ENCODE results near the gene SRSF1. TPM values are rescaled to one million over a fixed set of nuclear protein-coding genes. Genes with fewer than 3 reads are reported as not detected.

SRSF1 gene
- total and polyA plus RNA-seq, 7 experiments from 2014 or later: 48.7 to 362 (median 122) TPM

DNA sequence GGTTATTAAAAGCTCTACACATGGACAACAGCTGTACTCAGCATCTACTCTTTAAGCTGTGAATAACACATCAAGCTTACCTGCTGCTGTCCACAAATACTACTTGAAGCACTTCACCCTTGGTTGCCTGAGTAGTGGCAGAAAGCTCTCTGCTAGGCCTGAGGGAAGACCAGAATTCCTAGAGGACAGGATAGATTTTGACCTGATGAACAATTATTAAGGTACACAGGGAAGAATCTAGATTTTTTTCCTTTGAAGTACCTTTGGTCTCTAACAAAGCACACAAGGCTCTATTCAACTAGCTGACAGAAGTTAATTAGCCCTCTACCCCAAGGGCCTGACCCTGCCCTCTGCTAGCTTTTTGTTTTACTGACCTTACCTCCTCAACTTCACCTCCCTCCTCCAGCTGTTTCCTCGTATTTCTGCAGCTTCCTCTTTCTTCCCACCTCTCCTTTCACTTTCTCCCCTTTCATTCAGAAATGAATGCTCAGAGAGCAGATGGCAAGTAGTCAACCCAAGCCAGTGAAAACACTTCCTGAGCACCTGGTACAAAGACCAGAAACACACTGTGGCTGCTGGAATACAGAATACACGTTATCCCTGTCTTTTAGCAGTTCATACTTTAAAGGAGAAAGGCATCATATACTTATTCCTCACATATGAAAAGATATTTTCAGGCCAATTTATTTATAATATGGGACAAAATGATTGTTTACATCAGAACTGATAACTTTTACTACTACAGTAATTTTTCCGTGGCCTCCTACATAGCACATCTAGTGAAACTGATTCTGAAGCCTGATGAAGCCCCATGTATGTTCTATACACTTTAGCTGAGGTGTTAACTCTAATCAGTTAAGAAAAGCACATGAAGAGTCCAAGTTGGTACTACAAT is 13.3 kb downstream of the SRSF1 start:
- ChIA-PET POLR2A (interaction anchor here (0.7 to 11.2 kb wide), 8 partner anchors 9 to 142 kb away, joined by 3 to 113 read pairs (median 4); partner anchors contain the start of gene SRSF1), CTCF (interaction anchor here (0.5 to 2.1 kb wide), 2 partner anchors 8 to 129 kb away, joined by 5 to 6 read pairs; no protein-coding TSS in a partner anchor)
- H3K36me3 ChIP-seq (ENCODE audit: control insufficient read depth in 2 of 3, insufficient read depth in 3 of 3, low read length in 3 of 3): no peaks in the 10 kb centered on the region
- Mint-ChIP-seq H3K27ac (peak overlapping the region; percentile 22 to 90 (median 76)), H3K4me1 (peaks cover 18 to 64% (median 57%) of the 10 kb centered on the region in 7 donors), H3K36me3 (peaks cover 0 to 5% (median 0%) of the 10 kb centered on the region in 5 donors), H3K27me3 (no peaks in the 10 kb centered on the region), H3K9me3 (peaks cover 0 to 4% (median 0%) of the 10 kb centered on the region in 11 donors), H3K4me3 (peak overlapping the region in 4 of 10 donors; percentile 24 to 45 (median 38))
- ATAC-seq: no peak
- H3K27me3 ChIP-seq (ENCODE audit: control insufficient read depth in 2 of 2, insufficient read depth in 2 of 2, low read length in 2 of 2): no peaks in the 10 kb centered on the region
- no peak for DNase-seq
- peaks cover 4 to 24% of the 10 kb centered on the region in 2 donors for H3K4me1 ChIP-seq (ENCODE audit: control insufficient read depth in 2 of 2, insufficient read depth in 2 of 2, low read length in 2 of 2)
- peak overlapping the region; percentile 34 for H3K27ac ChIP-seq (ENCODE audit: low read depth, low read length)
- no peak overlapping the region for H3K4me3 ChIP-seq (ENCODE audit: low read length)
- H3K9me3 ChIP-seq (ENCODE audit: control insufficient read depth in 2 of 3, low read length in 3 of 3): no peaks in the 10 kb centered on the region
- intact Hi-C loops (cut with micrococcal nuclease): no loop called here

DNA sequence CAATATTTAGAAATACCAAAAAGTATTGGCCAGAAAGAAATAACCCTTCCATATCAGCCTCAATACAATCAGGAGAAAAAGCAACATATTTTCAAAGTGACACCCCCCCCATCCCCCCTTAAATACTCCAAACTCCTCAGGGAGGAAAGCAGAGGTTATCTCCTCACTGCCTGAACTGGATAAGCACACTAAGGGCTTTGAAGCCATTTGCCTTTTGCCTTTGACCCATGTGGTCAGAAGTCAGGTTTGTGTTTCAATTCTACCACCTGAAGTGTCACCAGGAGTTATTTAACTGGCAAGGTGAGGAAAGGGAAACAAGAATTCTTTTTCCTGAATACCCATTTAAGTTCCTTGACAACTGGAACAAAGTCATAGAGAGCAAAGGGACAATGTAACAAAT is 15.5 kb downstream of the SRSF1 start:
- POLR2A ChIA-PET: interaction anchor here (1.1 to 11.2 kb wide), 7 partner anchors 7 to 142 kb away, joined by 3 to 113 read pairs (median 17); partner anchors contain the start of genes DYNLL2, MRPS23 and SRSF1
- H3K27ac Mint-ChIP-seq: peak overlapping the region in 5 of 9 donors; percentile 53 to 90 (median 69)
- CTCF ChIA-PET: interaction anchor here (2.2 to 4.6 kb wide), 2 partner anchors 8 to 134 kb away, joined by 6 to 45 read pairs; no protein-coding TSS in a partner anchor
- no peak overlapping the region for H3K27ac ChIP-seq (ENCODE audit: low read depth, low read length)
- peaks cover 0 to 4% (median 0%) of the 10 kb centered on the region in 11 donors for H3K9me3 Mint-ChIP-seq
- H3K4me3 ChIP-seq (ENCODE audit: low read length): no peak overlapping the region
- H3K36me3 Mint-ChIP-seq: peaks cover 0 to 4% (median 0%) of the 10 kb centered on the region in 5 donors
- peaks cover 10 to 24% of the 10 kb centered on the region in 2 donors for H3K4me1 ChIP-seq (ENCODE audit: control insufficient read depth in 2 of 2, insufficient read depth in 2 of 2, low read length in 2 of 2)
- DNase-seq (no peak), ATAC-seq (no peak)
- no peaks in the 10 kb centered on the region for H3K27me3 ChIP-seq (ENCODE audit: control insufficient read depth in 2 of 2, insufficient read depth in 2 of 2, low read length in 2 of 2)
- peaks cover 0 to 8% (median 0%) of the 10 kb centered on the region in 3 experiments for H3K36me3 ChIP-seq (ENCODE audit: control insufficient read depth in 2 of 3, insufficient read depth in 3 of 3, low read length in 3 of 3)
- no peak overlapping the region for H3K4me3 Mint-ChIP-seq
- H3K4me1 Mint-ChIP-seq: peaks cover 21 to 72% (median 63%) of the 10 kb centered on the region in 7 donors
- no peaks in the 10 kb centered on the region for H3K27me3 Mint-ChIP-seq
- H3K9me3 ChIP-seq (ENCODE audit: control insufficient read depth in 2 of 3, low read length in 3 of 3): no peaks in the 10 kb centered on the region
- intact Hi-C loops (cut with micrococcal nuclease): no loop called here

DNA sequence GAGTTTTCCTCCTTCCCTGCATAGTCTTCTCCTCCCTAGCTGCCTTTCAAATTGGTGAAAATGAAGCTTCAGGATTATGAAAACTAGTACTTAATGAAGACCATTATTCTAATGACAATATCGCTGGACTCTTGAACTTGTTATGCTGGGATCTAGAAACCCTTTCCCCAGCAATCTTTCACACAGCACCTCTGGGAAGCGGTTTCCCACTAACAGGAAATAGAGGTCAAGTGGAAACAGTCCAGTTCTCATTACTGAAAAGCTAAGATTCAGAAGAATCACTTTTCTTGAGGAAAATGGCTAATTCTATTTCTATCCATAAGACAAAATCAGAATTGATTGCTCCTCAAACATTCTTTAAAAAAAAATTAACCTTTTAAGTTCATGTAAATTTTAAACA is 17.0 kb downstream of the SRSF1 start:
- Mint-ChIP-seq H3K4me3 (peak overlapping the region in 9 of 10 donors; percentile 53 to 96 (median 63)), H3K4me1 (peaks cover 29 to 80% (median 71%) of the 10 kb centered on the region in 7 donors), H3K9me3 (peaks cover 0 to 3% (median 0%) of the 10 kb centered on the region in 11 donors), H3K36me3 (peaks cover 0 to 4% (median 0%) of the 10 kb centered on the region in 5 donors), H3K27me3 (no peaks in the 10 kb centered on the region), H3K27ac (peak overlapping the region; percentile 24 to 95 (median 88))
- Histone ChIP-seq H3K4me1 (ENCODE audit: control insufficient read depth in 2 of 2, insufficient read depth in 2 of 2, low read length in 2 of 2) (peaks cover 22 to 32% of the 10 kb centered on the region in 2 donors), H3K4me3 (ENCODE audit: low read length) (no peak overlapping the region), H3K36me3 (ENCODE audit: control insufficient read depth in 2 of 3, insufficient read depth in 3 of 3, low read length in 3 of 3) (peaks cover 0 to 8% (median 0%) of the 10 kb centered on the region in 3 experiments), H3K9me3 (ENCODE audit: control insufficient read depth in 2 of 3, low read length in 3 of 3) (no peaks in the 10 kb centered on the region), H3K27me3 (ENCODE audit: control insufficient read depth in 2 of 2, insufficient read depth in 2 of 2, low read length in 2 of 2) (no peaks in the 10 kb centered on the region), H3K27ac (ENCODE audit: low read depth, low read length) (no peak overlapping the region)
- intact Hi-C loops (cut with micrococcal nuclease): no loop called here
- POLR2A ChIA-PET: interaction anchor here (0.6 to 11.2 kb wide), 9 partner anchors 8 to 140 kb away, joined by 3 to 113 read pairs (median 7); partner anchors contain the start of genes DYNLL2, MRPS23 and SRSF1
- ATAC-seq (no peak), DNase-seq (no peak)
- CTCF ChIA-PET: interaction anchor here (0.9 to 4.6 kb wide), 4 partner anchors 10 to 132 kb away, joined by 3 to 45 read pairs (median 5); no protein-coding TSS in a partner anchor

DNA sequence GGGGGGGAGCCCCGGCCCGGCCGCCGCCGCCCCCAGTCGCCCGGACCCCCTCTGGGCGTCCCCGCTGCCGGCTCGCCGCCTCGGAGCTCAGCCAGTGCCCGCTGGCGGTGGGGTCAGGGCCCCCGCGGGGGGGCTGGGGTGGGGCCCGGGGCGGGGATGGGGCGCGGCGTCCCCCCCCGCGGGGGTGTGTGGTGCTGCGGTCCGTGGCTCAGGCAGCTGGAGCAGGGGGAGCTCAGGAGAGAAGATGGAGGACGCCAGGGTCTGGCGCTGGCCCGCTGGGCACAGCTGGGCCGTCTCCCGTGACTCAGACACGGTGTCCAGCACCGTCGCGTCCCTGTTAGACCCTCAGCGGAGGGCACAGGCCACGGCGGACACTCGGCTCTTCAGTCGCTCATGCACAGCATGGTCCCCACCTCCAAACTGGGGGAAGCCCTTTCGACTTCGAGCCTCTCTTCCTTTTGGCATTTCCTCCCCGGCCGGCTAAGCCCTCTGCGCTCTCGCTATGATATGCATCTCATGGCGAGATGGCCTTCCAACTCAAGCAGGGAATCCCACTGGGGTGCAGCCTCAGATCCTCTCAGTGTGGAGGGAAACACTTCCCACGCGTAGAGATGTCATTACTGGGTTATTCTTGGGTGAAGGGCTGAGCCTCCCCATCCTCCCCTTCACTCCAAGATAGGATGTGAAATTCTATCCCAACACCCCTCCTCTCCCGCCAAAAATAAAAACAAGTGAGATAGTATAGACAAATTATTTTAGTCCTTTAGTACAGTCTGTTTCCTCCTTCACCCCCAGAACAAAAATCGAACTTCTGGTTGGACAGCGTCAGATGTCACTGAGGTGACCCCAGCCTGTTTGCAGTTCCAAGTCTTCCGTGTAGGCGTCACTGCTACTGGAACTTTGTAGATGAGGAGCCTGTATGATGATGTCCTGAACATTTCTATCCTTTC is 18.5 kb downstream of the SRSF1 start:
- no peaks in the 10 kb centered on the region for H3K27me3 ChIP-seq (ENCODE audit: control insufficient read depth in 2 of 2, insufficient read depth in 2 of 2, low read length in 2 of 2)
- CTCF ChIA-PET: interaction anchor here (4.6 kb wide), 1 partner anchor 11 kb away, joined by 45 read pairs; no protein-coding TSS in a partner anchor
- Mint-ChIP-seq H3K27ac (peak overlapping the region; percentile 90 to 97 (median 95)), H3K9me3 (peaks cover 0 to 3% (median 0%) of the 10 kb centered on the region in 11 donors), H3K36me3 (peaks cover 0 to 6% (median 1%) of the 10 kb centered on the region in 5 donors), H3K4me1 (peaks cover 39 to 81% (median 72%) of the 10 kb centered on the region in 7 donors), H3K4me3 (peak overlapping the region; percentile 92 to 96 (median 95)), H3K27me3 (no peaks in the 10 kb centered on the region)
- H3K9me3 ChIP-seq (ENCODE audit: control insufficient read depth in 2 of 3, low read length in 3 of 3): no peaks in the 10 kb centered on the region
- H3K27ac ChIP-seq (ENCODE audit: low read depth, low read length): peak overlapping the region; percentile 87
- ATAC-seq (peak; percentile 85), DNase-seq (peak; percentile 58 to 85 (median 73))
- peak overlapping the region; percentile 94 for H3K4me3 ChIP-seq (ENCODE audit: low read length)
- peaks cover 37 to 42% of the 10 kb centered on the region in 2 donors for H3K4me1 ChIP-seq (ENCODE audit: control insufficient read depth in 2 of 2, insufficient read depth in 2 of 2, low read length in 2 of 2)
- intact Hi-C loops (cut with micrococcal nuclease): loop anchor here (1.0 to 5.0 kb wide), 5 partner anchors 10 to 1076 kb away; partner anchors contain the start of genes MRPS23 (in 2 of the 2), SRSF1 (in 1 of the 2) and TRIM25 (in 1 of the 2)
- POLR2A ChIA-PET: interaction anchor here (0.5 to 11.2 kb wide), 8 partner anchors 10 to 168 kb away, joined by 3 to 113 read pairs (median 12); partner anchors contain the start of genes DYNLL2, MRPS23 and SRSF1
- peaks cover 0 to 11% (median 0%) of the 10 kb centered on the region in 3 experiments for H3K36me3 ChIP-seq (ENCODE audit: control insufficient read depth in 2 of 3, insufficient read depth in 3 of 3, low read length in 3 of 3)

DNA sequence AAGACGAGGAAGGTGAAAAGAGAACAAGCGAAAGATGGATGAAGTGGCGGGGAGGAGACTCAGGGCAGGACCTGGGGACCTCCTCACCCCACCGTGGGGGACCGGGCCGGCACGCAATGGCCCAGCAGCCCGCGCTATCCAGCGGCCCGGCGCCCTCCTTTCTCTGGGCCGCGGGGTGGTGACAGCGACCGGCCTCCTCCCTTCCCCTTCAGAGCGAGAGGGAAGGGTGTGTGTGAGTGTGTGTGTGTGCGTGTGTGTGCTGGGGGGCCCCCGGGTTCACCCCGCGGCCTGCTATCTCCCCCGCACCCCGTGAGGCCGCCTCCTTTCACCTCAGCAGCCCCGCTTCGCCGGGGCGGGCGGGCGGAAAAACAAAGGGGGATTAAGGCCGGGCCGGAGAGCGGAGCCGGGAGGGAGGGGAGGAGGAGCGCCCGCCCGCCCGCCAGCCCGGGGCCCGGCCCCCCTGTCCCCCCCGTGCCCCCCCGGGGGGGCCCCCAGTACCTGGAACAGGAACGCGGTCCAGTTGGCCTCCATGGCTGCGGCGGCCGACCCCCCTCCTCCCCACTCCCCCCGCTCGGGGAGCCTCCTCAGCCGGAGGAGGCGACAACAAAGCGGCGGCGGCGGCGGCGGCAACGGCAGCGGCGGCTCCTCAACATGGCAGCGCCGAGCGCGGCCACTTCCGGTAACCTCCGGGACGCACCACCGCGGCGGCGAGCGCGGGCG is 19.3 kb downstream of the SRSF1 start, which contains the start of gene VEZF1:
VEZF1 (minus strand) TSS at position 674 of the 720 bp plus-strand sequence; CDS start at position 531, 143 bp downstream.
- peak within 1 kb of the TSS; percentile 90 to 98 (median 95) for H3K27ac Mint-ChIP-seq
- Histone ChIP-seq H3K36me3 (ENCODE audit: control insufficient read depth in 2 of 3, insufficient read depth in 3 of 3, low read length in 3 of 3) (peaks cover 0 to 19% (median 0%) of the 10 kb centered on the region in 3 experiments), H3K4me1 (ENCODE audit: control insufficient read depth in 2 of 2, insufficient read depth in 2 of 2, low read length in 2 of 2) (peaks cover 39 to 45% of the 10 kb centered on the region in 2 donors), H3K9me3 (ENCODE audit: control insufficient read depth in 2 of 3, low read length in 3 of 3) (no peaks in the 10 kb centered on the region), H3K4me3 (ENCODE audit: low read length) (peak within 1 kb of the TSS; percentile 94), H3K27me3 (ENCODE audit: control insufficient read depth in 2 of 2, insufficient read depth in 2 of 2, low read length in 2 of 2) (no peaks in the 10 kb centered on the region), H3K27ac (ENCODE audit: low read depth, low read length) (peak within 1 kb of the TSS; percentile 87)
- intact Hi-C loops (cut with micrococcal nuclease): loop anchor here (1.0 to 5.0 kb wide), 6 partner anchors 11 to 1075 kb away; partner anchors contain the start of genes MRPS23 (in 2 of the 2), SRSF1 (in 2 of the 2) and TRIM25 (in 1 of the 2)
- ChIA-PET POLR2A (interaction anchor here (0.5 to 11.2 kb wide), 11 partner anchors 7 to 169 kb away, joined by 3 to 113 read pairs (median 7); partner anchors contain the start of genes DYNLL2, MRPS23 and SRSF1), CTCF (interaction anchor here (1.0 to 4.6 kb wide), 2 partner anchors 12 kb away, joined by 8 to 45 read pairs; no protein-coding TSS in a partner anchor)
- H3K36me3 Mint-ChIP-seq: peaks cover 0 to 8% (median 3%) of the 10 kb centered on the region in 5 donors
- peak; percentile 84 for ATAC-seq
- DNase-seq: peak in 7 of 9 donors; percentile 65 to 78 (median 75)
- peaks cover 0 to 3% (median 0%) of the 10 kb centered on the region in 11 donors for H3K9me3 Mint-ChIP-seq
- H3K4me3 Mint-ChIP-seq: peak within 1 kb of the TSS; percentile 92 to 96 (median 95)
- H3K4me1 Mint-ChIP-seq: peaks cover 45 to 81% (median 75%) of the 10 kb centered on the region in 7 donors
- no peaks in the 10 kb centered on the region for H3K27me3 Mint-ChIP-seq
